WTC11 (cell line): ENCODE data around the gene WNT8B.

ENCODE experiments used
- CREB1 ChIP-seq: sonication (generic); formaldehyde crosslinking; IDR thresholded peaks from 2 replicates; pipeline ENCODE4 v1.8.0; 2023; ENCODE audit warnings: mild to moderate bottlenecking, missing genetic modification reagents
- ETV6 ChIP-seq: sonication (generic); formaldehyde crosslinking; IDR thresholded peaks from 2 replicates; pipeline ENCODE4 v1.8.1; 2022; ENCODE audit warnings: mild to moderate bottlenecking, missing genetic modification reagents
- JUN ChIP-seq: sonication (generic); formaldehyde crosslinking; IDR thresholded peaks from 2 replicates; pipeline ENCODE4 v1.8.0; 2023; ENCODE audit warnings: mild to moderate bottlenecking, missing genetic modification reagents
- SMAD3 ChIP-seq: sonication (generic); formaldehyde crosslinking; IDR thresholded peaks from 2 replicates; pipeline ENCODE4 v1.8.0; 2022; ENCODE audit warnings: missing genetic modification reagents, mild to moderate bottlenecking, borderline replicate concordance
- TEAD4 ChIP-seq: sonication (generic); formaldehyde crosslinking; IDR thresholded peaks from 2 replicates; pipeline ENCODE4 v1.8.0; 2022; ENCODE audit warnings: mild to moderate bottlenecking, missing genetic modification reagents
- ZNF121 ChIP-seq: sonication (generic); formaldehyde crosslinking; IDR thresholded peaks from 2 replicates; pipeline ENCODE4 v1.8.0; 2023; ENCODE audit warnings: missing genetic modification reagents
- ZNF263 ChIP-seq: sonication (generic); formaldehyde crosslinking; IDR thresholded peaks from 2 replicates; pipeline ENCODE4 v1.8.1; 2022; ENCODE audit warnings: low read depth, mild to moderate bottlenecking, moderate library complexity, missing genetic modification reagents
- TF ChIP-seq, protein P1 (sequence below): sonication (generic); formaldehyde crosslinking; IDR thresholded peaks from 2 replicates; pipeline ENCODE4 v1.8.0; 2022; ENCODE audit warnings: mild to moderate bottlenecking, missing genetic modification reagents
- TF ChIP-seq, protein P2 (sequence below): fragments of 200-600 bp; IDR thresholded peaks from 2 replicates; pipeline ENCODE4 v1.8.0; 2022; ENCODE audit warnings: antibody characterized with exemption
- TF ChIP-seq, protein P3 (sequence below): sonication (generic); formaldehyde crosslinking; conservative IDR thresholded peaks from 2 replicates; pipeline ENCODE4 v1.8.1; 2023; ENCODE audit warnings: mild to moderate bottlenecking, low read depth, missing genetic modification reagents, moderate library complexity
- TF ChIP-seq, protein P4 (sequence below): sonication (generic); formaldehyde crosslinking; IDR thresholded peaks from 2 replicates; pipeline ENCODE4 v1.8.1; 2023; ENCODE audit warnings: mild to moderate bottlenecking, missing genetic modification reagents
- TF ChIP-seq, protein P5 (sequence below): sonication (generic); formaldehyde crosslinking; IDR thresholded peaks from 2 replicates; pipeline ENCODE4 v1.8.1; 2023; ENCODE audit warnings: mild to moderate bottlenecking, missing genetic modification reagents, moderate library complexity

DNA sequence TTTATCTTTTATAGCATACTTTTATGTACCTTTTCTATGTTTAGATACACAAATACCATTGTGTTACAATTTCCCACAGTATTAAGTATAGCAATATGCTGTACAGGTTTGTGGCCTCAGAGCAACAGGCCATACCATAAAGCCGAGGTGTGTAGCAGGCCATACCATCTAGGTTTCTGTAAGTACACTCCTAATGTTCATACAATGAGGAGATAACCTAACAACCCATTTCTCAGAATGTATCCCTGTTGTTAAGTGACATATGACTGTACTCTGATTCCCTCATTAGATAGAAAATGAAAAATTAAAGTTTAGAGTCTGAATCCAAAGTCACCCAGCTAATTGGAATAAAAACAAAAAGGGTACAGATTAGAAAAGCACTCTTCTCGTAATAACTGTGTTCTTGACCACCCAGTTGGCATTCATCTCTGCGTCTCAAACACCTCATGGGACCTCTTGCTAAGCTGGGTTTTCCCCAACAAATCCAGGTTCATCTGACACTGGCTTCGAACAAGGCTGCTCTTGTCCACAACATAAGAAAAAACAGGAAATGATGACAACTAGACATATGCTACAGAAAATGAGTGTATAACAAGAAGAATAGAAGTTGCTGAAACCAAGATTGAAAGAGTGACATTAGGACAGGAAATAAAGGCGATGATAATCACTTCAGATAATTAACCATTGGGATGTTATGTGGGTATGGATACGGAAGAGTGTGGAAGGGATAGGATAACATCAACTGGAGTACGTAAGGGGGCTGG, 65.5 kb downstream of the WNT8B start:
- TF ChIP-seq CREB1 (CRISPR knock-in tag) = no peak
- TF ChIP-seq, protein P1, sequence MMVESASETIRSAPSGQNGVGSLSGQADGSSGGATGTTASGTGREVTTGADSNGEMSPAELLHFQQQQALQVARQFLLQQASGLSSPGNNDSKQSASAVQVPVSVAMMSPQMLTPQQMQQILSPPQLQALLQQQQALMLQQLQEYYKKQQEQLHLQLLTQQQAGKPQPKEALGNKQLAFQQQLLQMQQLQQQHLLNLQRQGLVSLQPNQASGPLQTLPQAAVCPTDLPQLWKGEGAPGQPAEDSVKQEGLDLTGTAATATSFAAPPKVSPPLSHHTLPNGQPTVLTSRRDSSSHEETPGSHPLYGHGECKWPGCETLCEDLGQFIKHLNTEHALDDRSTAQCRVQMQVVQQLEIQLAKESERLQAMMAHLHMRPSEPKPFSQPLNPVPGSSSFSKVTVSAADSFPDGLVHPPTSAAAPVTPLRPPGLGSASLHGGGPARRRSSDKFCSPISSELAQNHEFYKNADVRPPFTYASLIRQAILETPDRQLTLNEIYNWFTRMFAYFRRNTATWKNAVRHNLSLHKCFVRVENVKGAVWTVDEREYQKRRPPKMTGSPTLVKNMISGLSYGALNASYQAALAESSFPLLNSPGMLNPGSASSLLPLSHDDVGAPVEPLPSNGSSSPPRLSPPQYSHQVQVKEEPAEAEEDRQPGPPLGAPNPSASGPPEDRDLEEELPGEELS (CRISPR knock-in tag) = no peak
- TF ChIP-seq TEAD4 (CRISPR knock-in tag) = no peak
- TF ChIP-seq, protein P2, sequence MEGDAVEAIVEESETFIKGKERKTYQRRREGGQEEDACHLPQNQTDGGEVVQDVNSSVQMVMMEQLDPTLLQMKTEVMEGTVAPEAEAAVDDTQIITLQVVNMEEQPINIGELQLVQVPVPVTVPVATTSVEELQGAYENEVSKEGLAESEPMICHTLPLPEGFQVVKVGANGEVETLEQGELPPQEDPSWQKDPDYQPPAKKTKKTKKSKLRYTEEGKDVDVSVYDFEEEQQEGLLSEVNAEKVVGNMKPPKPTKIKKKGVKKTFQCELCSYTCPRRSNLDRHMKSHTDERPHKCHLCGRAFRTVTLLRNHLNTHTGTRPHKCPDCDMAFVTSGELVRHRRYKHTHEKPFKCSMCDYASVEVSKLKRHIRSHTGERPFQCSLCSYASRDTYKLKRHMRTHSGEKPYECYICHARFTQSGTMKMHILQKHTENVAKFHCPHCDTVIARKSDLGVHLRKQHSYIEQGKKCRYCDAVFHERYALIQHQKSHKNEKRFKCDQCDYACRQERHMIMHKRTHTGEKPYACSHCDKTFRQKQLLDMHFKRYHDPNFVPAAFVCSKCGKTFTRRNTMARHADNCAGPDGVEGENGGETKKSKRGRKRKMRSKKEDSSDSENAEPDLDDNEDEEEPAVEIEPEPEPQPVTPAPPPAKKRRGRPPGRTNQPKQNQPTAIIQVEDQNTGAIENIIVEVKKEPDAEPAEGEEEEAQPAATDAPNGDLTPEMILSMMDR = no peak
- TF ChIP-seq SMAD3 = no peak
- TF ChIP-seq JUN (CRISPR knock-in tag) = no peak
- TF ChIP-seq ZNF263 = no peak
- no peak for TF ChIP-seq ETV6 (CRISPR knock-in tag)
- TF ChIP-seq, protein P3, sequence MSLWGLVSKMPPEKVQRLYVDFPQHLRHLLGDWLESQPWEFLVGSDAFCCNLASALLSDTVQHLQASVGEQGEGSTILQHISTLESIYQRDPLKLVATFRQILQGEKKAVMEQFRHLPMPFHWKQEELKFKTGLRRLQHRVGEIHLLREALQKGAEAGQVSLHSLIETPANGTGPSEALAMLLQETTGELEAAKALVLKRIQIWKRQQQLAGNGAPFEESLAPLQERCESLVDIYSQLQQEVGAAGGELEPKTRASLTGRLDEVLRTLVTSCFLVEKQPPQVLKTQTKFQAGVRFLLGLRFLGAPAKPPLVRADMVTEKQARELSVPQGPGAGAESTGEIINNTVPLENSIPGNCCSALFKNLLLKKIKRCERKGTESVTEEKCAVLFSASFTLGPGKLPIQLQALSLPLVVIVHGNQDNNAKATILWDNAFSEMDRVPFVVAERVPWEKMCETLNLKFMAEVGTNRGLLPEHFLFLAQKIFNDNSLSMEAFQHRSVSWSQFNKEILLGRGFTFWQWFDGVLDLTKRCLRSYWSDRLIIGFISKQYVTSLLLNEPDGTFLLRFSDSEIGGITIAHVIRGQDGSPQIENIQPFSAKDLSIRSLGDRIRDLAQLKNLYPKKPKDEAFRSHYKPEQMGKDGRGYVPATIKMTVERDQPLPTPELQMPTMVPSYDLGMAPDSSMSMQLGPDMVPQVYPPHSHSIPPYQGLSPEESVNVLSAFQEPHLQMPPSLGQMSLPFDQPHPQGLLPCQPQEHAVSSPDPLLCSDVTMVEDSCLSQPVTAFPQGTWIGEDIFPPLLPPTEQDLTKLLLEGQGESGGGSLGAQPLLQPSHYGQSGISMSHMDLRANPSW (CRISPR knock-in tag) = no peak
- no peak for TF ChIP-seq ZNF121 (CRISPR knock-in tag)
- TF ChIP-seq, protein P4, sequence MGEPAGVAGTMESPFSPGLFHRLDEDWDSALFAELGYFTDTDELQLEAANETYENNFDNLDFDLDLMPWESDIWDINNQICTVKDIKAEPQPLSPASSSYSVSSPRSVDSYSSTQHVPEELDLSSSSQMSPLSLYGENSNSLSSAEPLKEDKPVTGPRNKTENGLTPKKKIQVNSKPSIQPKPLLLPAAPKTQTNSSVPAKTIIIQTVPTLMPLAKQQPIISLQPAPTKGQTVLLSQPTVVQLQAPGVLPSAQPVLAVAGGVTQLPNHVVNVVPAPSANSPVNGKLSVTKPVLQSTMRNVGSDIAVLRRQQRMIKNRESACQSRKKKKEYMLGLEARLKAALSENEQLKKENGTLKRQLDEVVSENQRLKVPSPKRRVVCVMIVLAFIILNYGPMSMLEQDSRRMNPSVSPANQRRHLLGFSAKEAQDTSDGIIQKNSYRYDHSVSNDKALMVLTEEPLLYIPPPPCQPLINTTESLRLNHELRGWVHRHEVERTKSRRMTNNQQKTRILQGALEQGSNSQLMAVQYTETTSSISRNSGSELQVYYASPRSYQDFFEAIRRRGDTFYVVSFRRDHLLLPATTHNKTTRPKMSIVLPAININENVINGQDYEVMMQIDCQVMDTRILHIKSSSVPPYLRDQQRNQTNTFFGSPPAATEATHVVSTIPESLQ (CRISPR knock-in tag) = no peak
- TF ChIP-seq, protein P5, sequence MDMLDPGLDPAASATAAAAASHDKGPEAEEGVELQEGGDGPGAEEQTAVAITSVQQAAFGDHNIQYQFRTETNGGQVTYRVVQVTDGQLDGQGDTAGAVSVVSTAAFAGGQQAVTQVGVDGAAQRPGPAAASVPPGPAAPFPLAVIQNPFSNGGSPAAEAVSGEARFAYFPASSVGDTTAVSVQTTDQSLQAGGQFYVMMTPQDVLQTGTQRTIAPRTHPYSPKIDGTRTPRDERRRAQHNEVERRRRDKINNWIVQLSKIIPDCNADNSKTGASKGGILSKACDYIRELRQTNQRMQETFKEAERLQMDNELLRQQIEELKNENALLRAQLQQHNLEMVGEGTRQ (CRISPR knock-in tag) = no peak
